ENCODE results near the gene B9D2.

DNA sequence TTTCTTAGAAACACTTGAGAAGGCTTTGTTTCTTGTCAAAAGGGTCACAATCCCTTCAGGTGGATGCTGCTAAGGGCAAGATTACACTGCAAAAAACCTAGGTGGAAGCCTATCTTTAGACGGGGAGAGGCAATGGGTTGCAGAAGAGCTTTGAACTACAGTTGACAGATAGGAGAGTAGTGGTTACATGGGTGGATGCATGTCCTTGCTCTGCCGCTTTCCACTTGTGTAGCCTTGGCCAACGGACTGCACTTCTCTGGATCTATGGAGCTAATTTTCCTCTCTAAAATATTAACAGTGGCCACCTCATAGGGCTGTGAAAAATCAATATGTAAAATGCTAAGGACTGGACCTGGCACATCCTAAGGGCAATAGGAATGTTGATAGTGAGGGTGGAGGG is 34.6 kb upstream of the B9D2 start:
- TF ChIP-seq, protein P1, sequence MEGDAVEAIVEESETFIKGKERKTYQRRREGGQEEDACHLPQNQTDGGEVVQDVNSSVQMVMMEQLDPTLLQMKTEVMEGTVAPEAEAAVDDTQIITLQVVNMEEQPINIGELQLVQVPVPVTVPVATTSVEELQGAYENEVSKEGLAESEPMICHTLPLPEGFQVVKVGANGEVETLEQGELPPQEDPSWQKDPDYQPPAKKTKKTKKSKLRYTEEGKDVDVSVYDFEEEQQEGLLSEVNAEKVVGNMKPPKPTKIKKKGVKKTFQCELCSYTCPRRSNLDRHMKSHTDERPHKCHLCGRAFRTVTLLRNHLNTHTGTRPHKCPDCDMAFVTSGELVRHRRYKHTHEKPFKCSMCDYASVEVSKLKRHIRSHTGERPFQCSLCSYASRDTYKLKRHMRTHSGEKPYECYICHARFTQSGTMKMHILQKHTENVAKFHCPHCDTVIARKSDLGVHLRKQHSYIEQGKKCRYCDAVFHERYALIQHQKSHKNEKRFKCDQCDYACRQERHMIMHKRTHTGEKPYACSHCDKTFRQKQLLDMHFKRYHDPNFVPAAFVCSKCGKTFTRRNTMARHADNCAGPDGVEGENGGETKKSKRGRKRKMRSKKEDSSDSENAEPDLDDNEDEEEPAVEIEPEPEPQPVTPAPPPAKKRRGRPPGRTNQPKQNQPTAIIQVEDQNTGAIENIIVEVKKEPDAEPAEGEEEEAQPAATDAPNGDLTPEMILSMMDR (IDR thresholded peaks at IDR 0.05), result no peak
- TF ChIP-seq POLR2A (IDR thresholded peaks at IDR 0.05), result no peak
